Measurements from ENCODE around the gene AMT. TPM values are rescaled to one million over a fixed set of nuclear protein-coding genes. Genes with fewer than 3 reads are reported as not detected.

Gene AMT
- total and polyA plus RNA-seq, 2 donors (not counting 1 experiment from before 2014, with no cell fraction given) = 2.6 to 2.7 TPM

GRCh38 chr3:49462222-49462621 is 39.9 kb upstream of the AMT start:
- Histone ChIP-seq H4K20me1 (ENCODE audit: control insufficient read depth, extremely low read depth, insufficient read depth, low read length) (no peaks in the 10 kb centered on the region), H3K4me3 (replicated peaks in 1 of 4; ENCODE audit: control extremely low read depth in 1 of 4, insufficient read depth in 1 of 4, low read depth in 3 of 4, low read length in 4 of 4) (no peak overlapping the region), H2AFZ (ENCODE audit: low read length) (no peak overlapping the region), H3K4me2 (ENCODE audit: extremely low read depth, insufficient read depth, low read length) (no peak overlapping the region), H3K36me3 (ENCODE audit: control insufficient read depth, insufficient read depth, low read length) (no peaks in the 10 kb centered on the region), H3K27ac (ENCODE audit: insufficient read depth, low read length) (no peak overlapping the region), H3K9me3 (ENCODE audit: control insufficient read depth, insufficient read depth, low read depth, low read length) (no peaks in the 10 kb centered on the region), H3K9ac (ENCODE audit: insufficient read depth, low read length) (no peak overlapping the region), H3K4me1 (ENCODE audit: control insufficient read depth, extremely low read depth, insufficient read depth, low read length) (peaks cover 9% of the 10 kb centered on the region), H3K79me2 (ENCODE audit: control insufficient read depth, insufficient read depth, low read length) (no peaks in the 10 kb centered on the region), H3K27me3 (ENCODE audit: control insufficient read depth, insufficient read depth, low read length) (no peaks in the 10 kb centered on the region)
- TF ChIP-seq CTCF (conservative IDR thresholded peaks at IDR 0.05 in 1 of 2, IDR thresholded peaks at IDR 0.05 in 1 of 2; ENCODE audit: low read depth in 1 of 2, low read length in 2 of 2) (no peak), EZH2 (IDR thresholded peaks at IDR 0.05; ENCODE audit: low read length, missing control alignments) (no peak)
- peak in 1 of 2 donors; percentile 74 for DNase-seq (ENCODE audit: low read depth in 2 of 2)

- Histone ChIP-seq H4K20me1 (ENCODE audit: control insufficient read depth, extremely low read depth, insufficient read depth, low read length) (no peaks in the 10 kb centered on the region), H3K36me3 (ENCODE audit: control insufficient read depth, insufficient read depth, low read length) (no peaks in the 10 kb centered on the region), H3K27me3 (ENCODE audit: control insufficient read depth, insufficient read depth, low read length) (no peaks in the 10 kb centered on the region), H3K4me3 (replicated peaks in 1 of 4; ENCODE audit: control extremely low read depth in 1 of 4, insufficient read depth in 1 of 4, low read depth in 3 of 4, low read length in 4 of 4) (no peak overlapping the region), H3K9me3 (ENCODE audit: control insufficient read depth, insufficient read depth, low read depth, low read length) (no peaks in the 10 kb centered on the region), H3K9ac (ENCODE audit: insufficient read depth, low read length) (no peak overlapping the region), H2AFZ (ENCODE audit: low read length) (peak overlapping the region; percentile 30), H3K27ac (ENCODE audit: insufficient read depth, low read length) (no peak overlapping the region), H3K79me2 (ENCODE audit: control insufficient read depth, insufficient read depth, low read length) (no peaks in the 10 kb centered on the region), H3K4me2 (ENCODE audit: extremely low read depth, insufficient read depth, low read length) (no peak overlapping the region), H3K4me1 (ENCODE audit: control insufficient read depth, extremely low read depth, insufficient read depth, low read length) (peaks cover 9% of the 10 kb centered on the region)
- TF ChIP-seq CTCF (conservative IDR thresholded peaks at IDR 0.05 in 1 of 2, IDR thresholded peaks at IDR 0.05 in 1 of 2; ENCODE audit: low read depth in 1 of 2, low read length in 2 of 2) = no peak
- TF ChIP-seq EZH2 (IDR thresholded peaks at IDR 0.05; ENCODE audit: low read length, missing control alignments) = no peak
- DNase-seq (ENCODE audit: low read depth in 2 of 2) = peak in 1 of 2 donors; percentile 40
Observed at GRCh38 chr3:49461443-49462171, 39.3 kb upstream of the AMT start.

- H4K20me1 ChIP-seq (ENCODE audit: control insufficient read depth, extremely low read depth, insufficient read depth, low read length) = no peaks in the 10 kb centered on the region
- H3K36me3 ChIP-seq (ENCODE audit: control insufficient read depth, insufficient read depth, low read length) = no peaks in the 10 kb centered on the region
- no peaks in the 10 kb centered on the region for H3K79me2 ChIP-seq (ENCODE audit: control insufficient read depth, insufficient read depth, low read length)
- no peaks in the 10 kb centered on the region for H3K27me3 ChIP-seq (ENCODE audit: control insufficient read depth, insufficient read depth, low read length)
- no peak overlapping the region for H3K27ac ChIP-seq (ENCODE audit: insufficient read depth, low read length)
- DNase-seq (ENCODE audit: low read depth in 2 of 2) = no peak
- H3K4me2 ChIP-seq (ENCODE audit: extremely low read depth, insufficient read depth, low read length) = no peak overlapping the region
- TF ChIP-seq CTCF (conservative IDR thresholded peaks at IDR 0.05 in 1 of 2, IDR thresholded peaks at IDR 0.05 in 1 of 2; ENCODE audit: low read depth in 1 of 2, low read length in 2 of 2) (no peak), EZH2 (IDR thresholded peaks at IDR 0.05; ENCODE audit: low read length, missing control alignments) (no peak)
- H2AFZ ChIP-seq (ENCODE audit: low read length) = no peak overlapping the region
- no peak overlapping the region for H3K9ac ChIP-seq (ENCODE audit: insufficient read depth, low read length)
- no peak overlapping the region for H3K4me3 ChIP-seq (replicated peaks in 1 of 4; ENCODE audit: control extremely low read depth in 1 of 4, insufficient read depth in 1 of 4, low read depth in 3 of 4, low read length in 4 of 4)
- H3K4me1 ChIP-seq (ENCODE audit: control insufficient read depth, extremely low read depth, insufficient read depth, low read length) = peaks cover 11% of the 10 kb centered on the region
- no peaks in the 10 kb centered on the region for H3K9me3 ChIP-seq (ENCODE audit: control insufficient read depth, insufficient read depth, low read depth, low read length)
Observed at GRCh38 chr3:49460956-49461355, 38.7 kb upstream of the AMT start.

All from fibroblast of lung (primary cell).